ENCODE results near the gene ST3GAL4.

DNA sequence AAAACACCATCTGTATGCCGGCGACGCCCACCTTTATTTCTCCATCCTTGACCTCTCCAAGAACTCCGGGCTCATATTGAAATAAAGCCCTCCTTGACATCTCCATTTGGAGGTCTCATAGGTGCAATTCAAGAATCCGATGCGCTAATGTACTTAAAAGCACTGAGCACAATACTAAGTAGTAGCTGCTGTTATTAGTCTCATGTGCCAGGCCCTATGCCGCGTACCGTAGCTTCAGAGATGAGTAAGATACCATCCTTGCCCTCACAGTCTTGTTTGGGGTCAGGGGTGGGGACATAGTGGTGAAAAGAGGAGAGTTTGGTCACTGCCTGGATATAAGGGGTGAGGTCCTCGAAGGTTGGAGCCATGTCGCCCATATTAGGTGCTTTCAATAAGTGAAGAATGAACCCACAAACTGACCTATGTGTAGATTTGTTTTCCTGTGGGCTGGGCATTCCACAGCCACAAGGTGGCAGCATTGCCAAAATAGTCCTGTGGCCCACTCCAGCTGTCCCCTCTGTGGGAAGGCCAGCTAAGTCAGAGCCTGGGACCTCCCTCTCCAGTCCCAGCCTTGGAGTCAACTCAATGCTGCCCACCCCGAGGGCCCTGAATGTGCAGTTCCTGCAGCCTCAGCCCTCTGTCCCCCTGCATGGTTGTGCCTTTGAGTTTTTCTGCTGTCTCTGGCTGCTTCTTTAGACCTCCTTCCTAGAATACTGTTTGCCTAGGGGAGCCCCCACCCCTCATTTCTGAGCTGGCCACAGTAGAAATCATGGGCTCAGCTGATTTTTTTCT, 45.1 kb upstream of the ST3GAL4 start:
- TF ChIP-seq, protein P1, sequence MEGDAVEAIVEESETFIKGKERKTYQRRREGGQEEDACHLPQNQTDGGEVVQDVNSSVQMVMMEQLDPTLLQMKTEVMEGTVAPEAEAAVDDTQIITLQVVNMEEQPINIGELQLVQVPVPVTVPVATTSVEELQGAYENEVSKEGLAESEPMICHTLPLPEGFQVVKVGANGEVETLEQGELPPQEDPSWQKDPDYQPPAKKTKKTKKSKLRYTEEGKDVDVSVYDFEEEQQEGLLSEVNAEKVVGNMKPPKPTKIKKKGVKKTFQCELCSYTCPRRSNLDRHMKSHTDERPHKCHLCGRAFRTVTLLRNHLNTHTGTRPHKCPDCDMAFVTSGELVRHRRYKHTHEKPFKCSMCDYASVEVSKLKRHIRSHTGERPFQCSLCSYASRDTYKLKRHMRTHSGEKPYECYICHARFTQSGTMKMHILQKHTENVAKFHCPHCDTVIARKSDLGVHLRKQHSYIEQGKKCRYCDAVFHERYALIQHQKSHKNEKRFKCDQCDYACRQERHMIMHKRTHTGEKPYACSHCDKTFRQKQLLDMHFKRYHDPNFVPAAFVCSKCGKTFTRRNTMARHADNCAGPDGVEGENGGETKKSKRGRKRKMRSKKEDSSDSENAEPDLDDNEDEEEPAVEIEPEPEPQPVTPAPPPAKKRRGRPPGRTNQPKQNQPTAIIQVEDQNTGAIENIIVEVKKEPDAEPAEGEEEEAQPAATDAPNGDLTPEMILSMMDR (IDR thresholded peaks at IDR 0.05), result peak; percentile 75 to 91 (median 86)
- TF ChIP-seq POLR2A (IDR thresholded peaks at IDR 0.05), result no peak
- peak; percentile 35 for TF ChIP-seq POLR2AphosphoS5 (IDR thresholded peaks at IDR 0.05)
